ENCODE measurements around the gene TNNT2. TPM values are rescaled to one million over a fixed set of nuclear protein-coding genes. Genes with fewer than 3 reads are reported as not detected.

Gene TNNT2
- total RNA-seq, 2 experiments from 2014 or later: not detected

GRCh38 chr1:201322653-201323510, 54.6 kb downstream of the TNNT2 start:
- intact Hi-C loops (cut with micrococcal nuclease; ENCODE audit: unreplicated experiment): no loop called here
- H3K79me2 ChIP-seq (ENCODE audit: insufficient read depth, low read depth, low read length): no peaks in the 10 kb centered on the region
- CTCF ChIA-PET (ENCODE audit: unreplicated experiment): no interaction called here
- TF ChIP-seq EZH2phosphoT487 (IDR thresholded peaks at IDR 0.05; ENCODE audit: borderline replicate concordance, low read depth, low read length): no peak
- no peak for TF ChIP-seq CTCF (conservative IDR thresholded peaks at IDR 0.05; ENCODE audit: low read length)
- no peak overlapping the region for H3K27ac ChIP-seq (ENCODE audit: low read depth, low read length, poor library complexity, severe bottlenecking)
- H3K36me3 ChIP-seq (ENCODE audit: insufficient read depth, low read length): no peaks in the 10 kb centered on the region
- H3K9me2 ChIP-seq (ENCODE audit: insufficient read depth, low read length): no peaks in the 10 kb centered on the region
- H3K4me1 ChIP-seq (ENCODE audit: insufficient read depth, low read length, poor library complexity, severe bottlenecking): no peaks in the 10 kb centered on the region
- H4K20me1 ChIP-seq (ENCODE audit: insufficient read depth, low read length): no peaks in the 10 kb centered on the region
- H2AFZ ChIP-seq (ENCODE audit: low read length): no peak overlapping the region
- BruUV-seq (replicated peaks): no TSS peak
- no peak for DNase-seq (ENCODE audit: low spot score)
- no peak overlapping the region for H3K4me3 ChIP-seq (ENCODE audit: low read depth, low read length, poor library complexity, severe bottlenecking)
- POLR2A ChIA-PET: interaction anchor here (0.6 to 1.0 kb wide), 2 partner anchors 23 to 721 kb away, joined by 3 to 4 read pairs; no protein-coding TSS in a partner anchor
- H3K4me2 ChIP-seq (ENCODE audit: low read length): no peak overlapping the region
- no peaks in the 10 kb centered on the region for H3K9me3 ChIP-seq (ENCODE audit: low read length)

- Histone ChIP-seq H3K27ac (ENCODE audit: low read depth, low read length, poor library complexity, severe bottlenecking) (no peak overlapping the region), H3K4me3 (ENCODE audit: low read depth, low read length, poor library complexity, severe bottlenecking) (no peak overlapping the region), H2AFZ (ENCODE audit: low read length) (no peak overlapping the region), H3K9me3 (ENCODE audit: low read length) (no peaks in the 10 kb centered on the region), H3K4me2 (ENCODE audit: low read length) (no peak overlapping the region), H3K4me1 (ENCODE audit: insufficient read depth, low read length, poor library complexity, severe bottlenecking) (no peaks in the 10 kb centered on the region), H3K9me2 (ENCODE audit: insufficient read depth, low read length) (no peaks in the 10 kb centered on the region), H3K79me2 (ENCODE audit: insufficient read depth, low read depth, low read length) (no peaks in the 10 kb centered on the region), H3K36me3 (ENCODE audit: insufficient read depth, low read length) (no peaks in the 10 kb centered on the region), H4K20me1 (ENCODE audit: insufficient read depth, low read length) (no peaks in the 10 kb centered on the region)
- TF ChIP-seq EZH2phosphoT487 (IDR thresholded peaks at IDR 0.05; ENCODE audit: borderline replicate concordance, low read depth, low read length) (no peak), CTCF (conservative IDR thresholded peaks at IDR 0.05; ENCODE audit: low read length) (no peak)
- ChIA-PET POLR2A (interaction anchor here (0.6 kb wide), 1 partner anchor 722 kb away, joined by 4 read pairs; no protein-coding TSS in a partner anchor), CTCF (ENCODE audit: unreplicated experiment) (no interaction called here)
- intact Hi-C loops (cut with micrococcal nuclease; ENCODE audit: unreplicated experiment): no loop called here
- DNase-seq (ENCODE audit: low spot score): no peak
- no TSS peak for BruUV-seq (replicated peaks)
These were observed 55.6 kb downstream of the TNNT2 start for GRCh38 chr1:201321826-201322390.
